ENCODE data around the gene RAD51.

The RAD51 gene

GRCh38 chr15:40739854-40740253 lies 44.9 kb downstream of the RAD51 start:
- H4K20me1 ChIP-seq (ENCODE audit: insufficient read depth, low read length) = no peaks in the 10 kb centered on the region
- no peak overlapping the region for H3K27ac ChIP-seq (ENCODE audit: low read depth, low read length, poor library complexity, severe bottlenecking)
- no peak overlapping the region for H3K4me2 ChIP-seq (ENCODE audit: low read length)
- no peaks in the 10 kb centered on the region for H3K9me3 ChIP-seq (ENCODE audit: low read length)
- H3K9ac ChIP-seq (ENCODE audit: low read length) = no peak overlapping the region
- H2AFZ ChIP-seq (ENCODE audit: low read length) = no peak overlapping the region
- TF ChIP-seq, protein P1, sequence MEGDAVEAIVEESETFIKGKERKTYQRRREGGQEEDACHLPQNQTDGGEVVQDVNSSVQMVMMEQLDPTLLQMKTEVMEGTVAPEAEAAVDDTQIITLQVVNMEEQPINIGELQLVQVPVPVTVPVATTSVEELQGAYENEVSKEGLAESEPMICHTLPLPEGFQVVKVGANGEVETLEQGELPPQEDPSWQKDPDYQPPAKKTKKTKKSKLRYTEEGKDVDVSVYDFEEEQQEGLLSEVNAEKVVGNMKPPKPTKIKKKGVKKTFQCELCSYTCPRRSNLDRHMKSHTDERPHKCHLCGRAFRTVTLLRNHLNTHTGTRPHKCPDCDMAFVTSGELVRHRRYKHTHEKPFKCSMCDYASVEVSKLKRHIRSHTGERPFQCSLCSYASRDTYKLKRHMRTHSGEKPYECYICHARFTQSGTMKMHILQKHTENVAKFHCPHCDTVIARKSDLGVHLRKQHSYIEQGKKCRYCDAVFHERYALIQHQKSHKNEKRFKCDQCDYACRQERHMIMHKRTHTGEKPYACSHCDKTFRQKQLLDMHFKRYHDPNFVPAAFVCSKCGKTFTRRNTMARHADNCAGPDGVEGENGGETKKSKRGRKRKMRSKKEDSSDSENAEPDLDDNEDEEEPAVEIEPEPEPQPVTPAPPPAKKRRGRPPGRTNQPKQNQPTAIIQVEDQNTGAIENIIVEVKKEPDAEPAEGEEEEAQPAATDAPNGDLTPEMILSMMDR (IDR thresholded peaks at IDR 0.05; ENCODE audit: low read length) = no peak
- TF ChIP-seq EZH2 (IDR thresholded peaks at IDR 0.05; ENCODE audit: borderline replicate concordance, low read length) = no peak
- H3K36me3 ChIP-seq (ENCODE audit: insufficient read depth, low read length) = peaks cover 95% of the 10 kb centered on the region
- no peaks in the 10 kb centered on the region for H3F3A ChIP-seq (ENCODE audit: insufficient read depth, low read length)
- no peaks in the 10 kb centered on the region for H3K79me2 ChIP-seq (ENCODE audit: insufficient read depth, low read length)
- no peaks in the 10 kb centered on the region for H3K27me3 ChIP-seq (ENCODE audit: insufficient read depth, low read length)
- no peaks in the 10 kb centered on the region for H3K9me2 ChIP-seq (ENCODE audit: low read depth, low read length)
- no peak overlapping the region for H3K4me3 ChIP-seq (ENCODE audit: low read depth, low read length, poor library complexity, severe bottlenecking)
- no peaks in the 10 kb centered on the region for H3K4me1 ChIP-seq (ENCODE audit: insufficient read depth, low read length, severe bottlenecking)

DNA sequence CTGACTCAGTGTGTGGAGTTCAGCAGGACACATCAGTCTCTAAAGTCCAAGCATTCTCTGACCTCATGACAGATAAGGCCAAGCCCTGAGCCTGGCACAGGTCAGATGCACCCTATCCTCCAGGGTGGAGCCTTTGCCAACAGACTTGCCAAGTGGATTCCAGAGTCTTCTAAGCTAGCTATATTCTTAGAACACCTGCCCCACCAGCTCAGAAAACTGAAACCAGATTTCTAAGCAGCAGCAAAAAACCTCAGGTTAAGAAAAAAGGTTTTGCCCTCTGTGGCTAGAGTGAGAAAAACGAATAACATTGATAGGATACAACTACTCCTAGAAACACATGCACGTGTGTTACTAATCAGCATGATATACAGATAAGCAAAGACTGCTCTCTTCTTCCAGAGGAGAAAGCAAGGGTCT lies 48.5 kb downstream of the RAD51 start:
- Histone ChIP-seq H3K4me3 (ENCODE audit: low read depth, low read length, poor library complexity, severe bottlenecking) (no peak overlapping the region), H2AFZ (ENCODE audit: low read length) (no peak overlapping the region), H3K9me2 (ENCODE audit: low read depth, low read length) (no peaks in the 10 kb centered on the region), H3K36me3 (ENCODE audit: insufficient read depth, low read length) (peaks cover 85% of the 10 kb centered on the region), H3K4me1 (ENCODE audit: insufficient read depth, low read length, severe bottlenecking) (no peaks in the 10 kb centered on the region), H3K79me2 (ENCODE audit: insufficient read depth, low read length) (no peaks in the 10 kb centered on the region), H3K27ac (ENCODE audit: low read depth, low read length, poor library complexity, severe bottlenecking) (no peak overlapping the region), H3F3A (ENCODE audit: insufficient read depth, low read length) (no peaks in the 10 kb centered on the region), H3K27me3 (ENCODE audit: insufficient read depth, low read length) (no peaks in the 10 kb centered on the region), H4K20me1 (ENCODE audit: insufficient read depth, low read length) (no peaks in the 10 kb centered on the region), H3K9me3 (ENCODE audit: low read length) (no peaks in the 10 kb centered on the region), H3K9ac (ENCODE audit: low read length) (no peak overlapping the region), H3K4me2 (ENCODE audit: low read length) (no peak overlapping the region)
- TF ChIP-seq, protein P1 (IDR thresholded peaks at IDR 0.05; ENCODE audit: low read length) = no peak
- no peak for TF ChIP-seq EZH2 (IDR thresholded peaks at IDR 0.05; ENCODE audit: borderline replicate concordance, low read length)

DNA sequence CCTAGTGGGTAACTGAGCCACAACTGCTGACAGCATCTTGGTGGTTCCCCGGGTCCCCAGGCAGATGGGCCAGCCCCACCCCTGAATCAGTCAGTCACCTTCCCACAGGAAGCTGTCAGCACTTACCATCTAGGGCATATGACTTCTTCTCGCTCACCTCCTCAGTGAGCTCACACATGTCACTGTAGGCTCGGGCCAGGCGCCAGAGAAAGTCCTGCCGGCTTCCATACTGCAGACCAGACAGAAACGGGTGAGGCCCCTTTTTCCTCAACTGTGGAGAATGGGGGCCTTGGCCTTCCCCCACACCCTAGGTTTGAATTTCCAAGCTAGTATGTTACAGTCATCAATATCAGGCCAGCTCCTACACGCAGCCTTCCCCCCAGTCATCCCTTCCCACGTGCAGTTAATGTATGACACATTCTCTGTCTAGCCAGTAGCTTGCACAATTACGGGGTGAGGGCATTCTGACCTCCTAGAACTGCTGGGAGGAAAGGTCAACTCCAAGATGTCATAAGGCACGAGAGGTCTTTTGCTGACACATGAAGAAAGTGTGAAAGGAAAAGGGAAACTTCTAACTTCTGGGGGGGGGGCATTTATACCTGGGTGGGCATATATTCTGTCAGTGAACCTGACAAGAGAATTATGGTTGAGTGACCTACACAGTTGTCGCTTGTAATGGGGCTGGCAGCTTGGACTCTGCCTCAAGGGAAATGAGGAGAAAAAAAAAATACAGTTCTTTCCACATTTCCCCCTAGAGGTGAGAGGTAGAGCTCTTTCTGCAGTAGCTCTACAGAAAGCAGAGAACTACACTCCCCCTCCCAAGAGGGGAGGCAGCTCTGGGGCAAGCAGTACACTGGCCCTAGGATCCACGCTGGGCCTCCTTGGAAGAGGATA lies 49.2 kb downstream of the RAD51 start:
- no peaks in the 10 kb centered on the region for H4K20me1 ChIP-seq (ENCODE audit: insufficient read depth, low read length)
- no peak for TF ChIP-seq EZH2 (IDR thresholded peaks at IDR 0.05; ENCODE audit: borderline replicate concordance, low read length)
- TF ChIP-seq, protein P1 (IDR thresholded peaks at IDR 0.05; ENCODE audit: low read length) = no peak
- no peak overlapping the region for H3K9ac ChIP-seq (ENCODE audit: low read length)

More for the DNA sequence above, 49.2 kb downstream of the RAD51 start:
- no peaks in the 10 kb centered on the region for H3K4me1 ChIP-seq (ENCODE audit: insufficient read depth, low read length, severe bottlenecking)
- H3K27ac ChIP-seq (ENCODE audit: low read depth, low read length, poor library complexity, severe bottlenecking) = no peak overlapping the region
- no peak overlapping the region for H2AFZ ChIP-seq (ENCODE audit: low read length)
- H3F3A ChIP-seq (ENCODE audit: insufficient read depth, low read length) = no peaks in the 10 kb centered on the region
- no peak overlapping the region for H3K4me2 ChIP-seq (ENCODE audit: low read length)
- peaks cover 83% of the 10 kb centered on the region for H3K36me3 ChIP-seq (ENCODE audit: insufficient read depth, low read length)
- H3K27me3 ChIP-seq (ENCODE audit: insufficient read depth, low read length) = no peaks in the 10 kb centered on the region
- no peaks in the 10 kb centered on the region for H3K9me2 ChIP-seq (ENCODE audit: low read depth, low read length)
- no peaks in the 10 kb centered on the region for H3K79me2 ChIP-seq (ENCODE audit: insufficient read depth, low read length)
- H3K4me3 ChIP-seq (ENCODE audit: low read depth, low read length, poor library complexity, severe bottlenecking) = no peak overlapping the region
- no peaks in the 10 kb centered on the region for H3K9me3 ChIP-seq (ENCODE audit: low read length)
